Activated CD8-positive, alpha-beta memory T cell treated with anti-CD3 and anti-CD28 coated beads, Interleukin-2, amount 50 U/mL, for 1 hour (primary cell): ENCODE measurements around the gene MYO1A.
A peak's percentile ranks its signal among the peaks of the same experiment; 100 is the strongest.

ENCODE experiments used
- DNase-seq: peaks from one replicate; pipeline ENCODE4 v3.0.0-alpha.2; 2020; ENCODE audit errors: extremely low read depth

MYO1A gene

GRCh38 chr12:57049890-57050289 lies at the start of gene MYO1A:
Gene MYO1A (minus strand): TSS chr12:57050129. CDS start chr12:57048323, 1,806 bp downstream.
- no peak for DNase-seq

DNA sequence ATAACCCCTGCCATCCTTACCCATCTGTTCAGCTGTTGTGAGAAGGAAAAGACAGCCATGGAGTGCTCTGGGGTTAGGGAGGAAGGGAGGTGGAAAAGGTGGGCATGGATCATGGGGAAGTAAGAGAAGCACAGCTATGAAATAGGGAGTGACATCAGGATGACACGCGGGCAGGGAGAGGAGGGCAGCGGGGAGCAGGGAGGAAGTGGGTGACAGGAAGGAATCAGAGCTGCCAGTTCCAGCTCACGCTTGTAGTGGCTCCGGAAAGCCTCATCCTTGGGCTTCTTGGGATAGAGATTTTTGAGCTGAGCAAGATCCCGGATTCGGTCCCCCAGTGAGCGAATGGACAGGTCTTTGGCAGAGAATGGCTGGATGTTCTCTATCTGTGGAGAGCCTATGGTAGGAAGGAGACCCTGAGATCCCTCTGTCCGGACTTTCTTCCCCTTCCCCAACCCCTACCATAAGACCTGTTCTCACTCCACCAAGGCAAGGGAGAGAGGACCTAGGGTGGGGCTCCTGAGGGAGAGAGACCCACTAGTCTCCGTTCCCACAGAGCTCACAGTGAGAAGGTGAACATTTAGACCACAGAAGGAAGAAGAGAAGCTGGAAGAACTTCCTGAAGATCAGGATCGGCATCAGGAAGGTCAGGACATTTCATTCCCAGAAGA lies 49.3 kb upstream of the MYO1A start:
- no peak for DNase-seq

DNA sequence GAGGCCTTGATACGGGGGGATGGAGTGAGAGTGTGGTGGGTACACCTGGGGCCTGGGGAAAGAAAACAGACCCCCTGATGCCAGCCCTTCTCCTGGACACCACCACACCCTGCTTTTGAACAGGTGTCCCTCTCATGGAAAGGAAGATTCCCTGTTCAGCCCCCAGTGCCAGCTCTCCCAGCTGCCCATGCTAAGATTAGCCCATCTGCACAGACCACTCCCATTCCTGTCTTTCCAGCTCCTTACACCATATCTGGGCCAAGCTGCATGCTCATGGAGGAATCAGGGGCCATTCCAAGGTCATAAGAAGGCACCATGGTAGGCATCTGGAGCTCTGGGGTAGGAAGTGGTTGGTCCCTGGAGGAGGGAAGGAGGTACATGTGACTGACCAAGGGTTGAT lies 48.6 kb upstream of the MYO1A start:
- DNase-seq: no peak

- no peak for DNase-seq
Observed at GRCh38 chr12:57097554-57097835, 47.6 kb upstream of the MYO1A start.

GRCh38 chr12:57096748-57097553 lies 47.0 kb upstream of the MYO1A start:
- DNase-seq: no peak

GRCh38 chr12:57096099-57096572 lies 46.2 kb upstream of the MYO1A start:
- no peak for DNase-seq

DNA sequence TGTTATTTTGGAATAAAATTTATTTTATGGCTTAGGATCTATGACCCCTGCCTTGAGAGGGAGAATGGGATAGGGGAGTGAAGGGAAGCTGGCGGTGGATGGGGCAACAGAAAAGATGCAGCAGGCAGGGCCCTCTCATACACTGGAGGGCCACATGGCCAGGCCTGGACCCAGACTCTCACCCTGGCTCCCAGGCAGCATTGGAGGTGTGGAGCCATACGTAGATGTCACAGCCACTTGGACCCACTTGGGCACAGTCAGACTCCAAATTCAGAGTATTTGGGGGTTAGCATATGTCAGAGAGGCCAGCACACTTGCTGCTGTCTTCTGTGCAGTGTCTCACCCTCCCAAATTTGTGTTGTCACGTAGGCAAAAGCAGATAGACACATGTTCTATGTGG lies 45.5 kb upstream of the MYO1A start:
- no peak for DNase-seq

DNA sequence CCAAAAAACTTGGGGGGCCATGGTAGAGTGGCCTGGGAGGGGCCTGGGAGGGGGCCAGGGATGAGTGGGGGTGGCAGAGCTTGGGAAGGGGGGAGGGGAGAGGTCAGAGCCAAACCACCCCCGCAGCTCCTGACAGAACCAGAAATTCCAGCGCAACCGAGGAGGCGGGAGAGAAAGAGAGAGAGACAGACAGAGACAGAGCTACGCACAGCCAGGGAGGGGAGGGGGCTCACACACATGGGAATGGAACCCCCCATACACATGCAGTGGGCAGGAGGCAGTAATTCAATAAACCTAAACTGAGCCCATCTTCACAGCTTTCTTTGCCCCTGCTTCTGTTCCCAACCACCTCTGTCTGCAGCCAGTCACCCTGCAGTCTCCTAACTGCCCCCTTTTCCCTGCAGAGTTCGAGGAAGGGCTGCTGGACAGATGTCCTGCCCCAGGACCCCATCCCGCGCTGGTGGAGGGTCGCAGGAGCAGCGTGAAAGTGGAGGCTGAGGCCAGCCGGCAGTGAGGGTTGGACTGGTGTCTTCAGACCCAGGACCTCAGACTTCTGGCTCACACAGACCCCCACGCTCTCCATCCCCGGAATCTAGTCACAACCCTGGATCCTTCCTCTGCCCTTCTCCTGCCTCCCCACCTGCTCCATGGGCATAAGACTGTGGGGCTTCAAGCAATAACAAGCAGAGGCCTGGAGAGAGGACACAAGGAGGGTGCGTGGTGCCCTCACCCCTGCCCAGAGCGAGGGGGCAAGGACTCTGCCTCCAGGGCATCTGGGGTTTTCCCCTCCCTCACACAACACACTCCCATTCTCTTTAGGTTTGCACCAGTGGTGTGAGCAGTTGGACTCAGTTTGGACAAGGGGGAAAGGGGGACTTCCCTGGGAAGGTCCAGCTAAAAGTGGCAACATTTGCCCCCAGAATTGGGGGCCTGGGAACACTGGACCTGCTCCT lies 44.6 kb upstream of the MYO1A start:
- DNase-seq: no peak

GRCh38 chr12:57093415-57094207 lies 43.7 kb upstream of the MYO1A start:
- peak; percentile 64 for DNase-seq

DNA sequence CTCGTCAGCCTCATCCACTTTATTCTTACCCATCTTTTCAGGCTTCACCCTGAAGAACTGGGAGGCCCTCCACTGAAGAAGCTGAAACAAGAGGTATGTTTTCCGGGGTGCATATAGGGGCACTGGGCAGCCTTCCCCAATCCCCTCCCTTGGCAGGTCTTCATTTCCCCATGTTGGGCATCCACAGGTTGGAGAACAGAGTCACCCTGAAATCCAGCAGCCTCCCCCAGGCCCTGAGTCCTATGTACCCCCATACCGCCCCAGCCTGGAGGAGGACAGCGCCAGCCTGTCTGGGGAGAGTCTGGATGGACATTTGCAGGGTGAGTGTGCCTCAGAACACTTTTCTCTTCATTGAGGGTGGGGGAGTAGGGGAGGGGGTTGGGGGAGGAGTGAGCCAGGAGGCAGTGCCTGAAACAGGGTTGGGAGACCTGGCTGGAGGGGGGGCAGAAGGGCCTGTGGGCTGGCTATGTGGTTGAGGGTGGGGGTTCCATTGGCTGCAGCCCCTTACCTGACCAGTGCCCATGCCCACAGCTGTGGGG lies 43.0 kb upstream of the MYO1A start:
- no peak for DNase-seq

DNA sequence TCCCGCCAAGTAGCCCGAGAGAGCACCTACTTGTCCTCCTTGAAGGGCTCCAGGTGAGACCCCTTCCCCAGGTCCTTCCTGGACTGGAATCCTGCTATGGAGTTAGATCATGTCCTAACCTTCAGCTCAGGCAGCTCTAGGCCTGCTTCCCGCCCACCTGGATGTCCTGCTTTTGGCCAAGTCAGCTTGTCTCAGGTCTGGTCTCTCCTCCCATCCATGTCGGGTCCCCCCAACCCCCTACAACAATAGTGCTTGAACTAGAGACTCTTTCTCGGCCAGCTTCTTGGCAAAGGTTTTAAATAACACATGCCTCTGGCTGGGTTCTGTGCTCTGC lies 42.6 kb upstream of the MYO1A start:
- no peak for DNase-seq

DNA sequence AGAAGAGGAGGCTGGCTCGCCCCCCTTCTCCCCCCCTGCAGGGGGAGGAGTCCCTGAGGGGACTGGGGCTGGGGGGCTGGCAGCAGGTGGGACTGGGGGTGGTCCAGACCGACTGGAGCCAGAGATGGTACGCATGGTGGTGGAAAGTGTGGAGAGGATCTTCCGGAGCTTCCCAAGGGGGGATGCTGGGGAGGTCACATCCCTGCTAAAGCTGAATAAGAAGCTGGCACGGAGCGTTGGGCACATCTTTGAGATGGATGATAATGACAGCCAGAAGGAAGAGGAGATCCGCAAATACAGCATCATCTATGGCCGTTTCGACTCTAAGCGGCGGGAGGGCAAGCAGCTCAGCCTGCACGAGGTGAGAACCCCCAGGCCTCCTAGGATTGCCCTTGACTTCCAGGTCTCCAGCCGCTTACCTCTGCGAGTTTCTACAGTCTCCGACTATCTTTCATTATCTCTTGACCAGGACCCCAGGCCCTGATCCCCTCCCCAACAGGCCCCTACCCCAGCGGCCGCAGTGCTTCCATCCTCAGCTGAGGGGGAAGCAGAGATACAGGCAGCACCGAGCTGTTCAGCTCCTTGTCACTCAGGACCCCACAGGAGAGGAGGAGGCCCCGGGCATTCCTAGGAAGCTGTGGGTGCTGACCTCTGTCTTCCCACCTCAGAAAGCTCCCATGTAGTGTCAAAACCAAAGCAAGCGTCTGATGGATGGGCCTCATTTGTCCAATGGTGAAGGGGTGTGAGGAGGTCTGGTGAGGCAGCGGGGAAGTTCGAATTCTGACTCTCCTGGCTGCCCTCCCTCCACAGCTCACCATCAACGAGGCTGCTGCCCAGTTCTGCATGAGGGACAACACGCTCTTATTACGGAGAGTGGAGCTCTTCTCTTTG lies 42.0 kb upstream of the MYO1A start:
- no peak for DNase-seq

DNA sequence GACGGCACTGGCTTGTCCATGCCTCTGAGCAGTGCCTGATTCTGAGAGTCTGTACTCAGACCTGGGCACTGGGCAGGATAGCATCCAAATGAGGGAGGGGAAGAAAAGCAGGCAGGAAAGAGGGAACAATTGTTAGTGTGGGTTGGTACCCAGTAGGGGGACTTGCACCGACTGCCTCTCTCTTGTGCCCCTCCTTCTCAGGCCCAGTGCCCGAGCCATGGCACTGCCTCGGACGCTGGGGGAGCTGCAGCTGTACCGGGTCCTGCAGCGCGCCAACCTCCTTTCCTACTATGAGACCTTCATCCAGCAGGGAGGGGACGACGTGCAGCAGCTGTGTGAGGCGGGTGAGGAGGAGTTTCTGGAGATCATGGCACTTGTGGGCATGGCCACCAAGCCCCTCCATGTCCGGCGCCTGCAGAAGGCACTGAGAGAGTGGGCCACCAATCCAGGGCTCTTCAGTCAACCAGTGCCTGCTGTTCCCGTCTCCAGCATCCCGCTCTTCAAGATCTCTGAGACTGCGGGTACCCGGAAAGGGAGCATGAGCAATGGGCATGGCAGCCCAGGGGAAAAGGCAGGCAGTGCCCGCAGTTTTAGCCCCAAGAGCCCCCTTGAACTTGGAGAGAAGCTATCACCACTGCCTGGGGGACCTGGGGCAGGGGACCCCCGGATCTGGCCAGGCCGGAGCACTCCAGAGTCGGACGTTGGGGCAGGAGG lies 41.2 kb upstream of the MYO1A start:
- no peak for DNase-seq

- DNase-seq: no peak
Observed at GRCh38 chr12:57090490-57090889, 40.6 kb upstream of the MYO1A start.

DNA sequence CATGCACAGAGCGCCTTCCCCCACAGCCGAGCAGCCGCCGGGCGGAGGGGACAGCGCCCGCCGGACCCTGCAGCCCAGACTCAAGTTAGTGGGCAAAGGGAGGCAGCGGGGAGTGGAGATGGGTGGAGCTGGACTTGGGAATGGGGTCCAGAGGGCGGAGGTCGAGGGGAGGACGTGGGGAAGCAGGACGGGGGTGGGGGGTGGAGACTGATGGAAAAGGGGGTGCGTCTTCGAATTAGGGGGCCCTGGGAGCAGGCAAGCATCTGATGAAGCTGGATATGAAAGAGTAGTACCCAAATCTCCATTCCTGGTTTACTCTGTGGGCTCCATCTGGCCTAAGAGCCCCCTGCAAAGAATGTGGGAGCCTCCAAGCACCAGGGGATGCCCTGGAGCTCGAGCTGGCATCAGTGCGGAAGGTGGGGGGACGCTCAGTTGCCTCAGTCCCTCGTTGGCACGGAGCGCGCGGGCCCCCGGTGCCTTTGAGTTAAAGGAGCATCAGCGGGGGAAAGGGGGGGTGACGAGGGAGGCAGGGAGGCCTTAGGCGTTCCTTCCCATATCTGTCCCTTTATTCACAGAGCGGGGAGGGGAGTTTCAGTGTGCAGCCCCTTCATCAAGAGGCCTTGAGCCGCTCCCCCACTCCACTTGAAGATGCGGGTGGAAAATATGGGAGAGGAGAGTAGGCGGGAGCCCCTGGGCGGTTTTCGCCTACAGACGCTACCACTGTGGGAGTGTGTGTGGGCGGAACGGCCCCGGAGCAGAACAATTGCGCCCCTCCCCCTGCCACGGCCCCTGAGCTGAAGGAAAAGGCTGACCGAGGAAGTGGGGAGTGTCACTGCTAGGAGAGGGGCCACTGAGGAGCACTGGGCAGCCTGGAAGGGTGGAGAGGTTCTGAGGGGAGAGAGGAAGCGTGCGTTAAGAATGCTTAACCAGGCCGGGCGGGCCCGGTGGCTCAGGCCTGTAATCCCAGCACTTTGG lies 39.6 kb upstream of the MYO1A start:
- no peak for DNase-seq

GRCh38 chr12:57088354-57089270 lies 38.7 kb upstream of the MYO1A start, which contains the start of gene NAB2:
Gene NAB2 (plus strand): TSS chr12:57089114. CDS start chr12:57089272, 158 bp downstream.
- peak; percentile 88 for DNase-seq

GRCh38 chr12:57087691-57088353 lies 37.9 kb upstream of the MYO1A start:
- peak; percentile 73 for DNase-seq
